Subcutaneous abdominal adipose tissue (tissue), 5 donors: Measurements from ENCODE around the gene TELO2.
"Not testable (repeated sequence)": the region's sequence is repeated elsewhere in the genome, so short reads cannot be mapped to it uniquely, and the experiment has no call there.

Experiments used
- H3K27ac ChIP-seq: one replicate; pipeline ENCODE4 v1.7.0; 2013; ENCODE audit warnings: low read depth, mild to moderate bottlenecking, inconsistent platforms, low read length, moderate library complexity
- H3K27me3 ChIP-seq, 5 donors: one replicate each; pipeline ENCODE4 v1.7.0; 2013; ENCODE audit warnings: low read length in 5 of 5, inconsistent platforms in 1 of 5; ENCODE audit not compliant: control insufficient read depth in 5 of 5, insufficient read depth in 4 of 5
- H3K36me3 ChIP-seq, 5 donors: one replicate each; pipeline ENCODE4 v1.7.0; 2013; ENCODE audit warnings: low read length in 5 of 5; ENCODE audit not compliant: control insufficient read depth in 5 of 5, insufficient read depth in 5 of 5
- H3K4me1 ChIP-seq, 5 donors: one replicate each; pipeline ENCODE4 v1.7.0; 2013; ENCODE audit warnings: low read length in 5 of 5, mild to moderate bottlenecking in 3 of 5, moderate library complexity in 1 of 5; ENCODE audit not compliant: control insufficient read depth in 5 of 5, insufficient read depth in 5 of 5
- H3K4me3 ChIP-seq, 5 donors: one replicate each; pipeline ENCODE4 v1.7.0; 2013; ENCODE audit warnings: low read length in 5 of 5, low read depth in 1 of 5
- H3K9ac ChIP-seq, 5 donors: one replicate each; pipeline ENCODE4 v1.7.0; 2013; ENCODE audit warnings: low read length in 5 of 5, mild to moderate bottlenecking in 4 of 5, moderate library complexity in 3 of 5
- H3K9me3 ChIP-seq, 5 donors: one replicate each; pipeline ENCODE4 v1.7.0; 2013; ENCODE audit warnings: low read length in 5 of 5; ENCODE audit not compliant: control insufficient read depth in 5 of 5
- donor health status: healthy.
- donor health status: healthy.
- donor health status: healthy.
- donor health status: healthy.
- donor health status: healthy.

Gene TELO2

GRCh38 chr16:1474796-1475551 lies 18.2 kb upstream of the TELO2 start, which contains the start of gene CLCN7:
Gene CLCN7 (minus strand): TSS chr16:1475028. CDS start chr16:1474974, 54 bp downstream.
- no peaks in the 10 kb centered on the region for H3K36me3 ChIP-seq

GRCh38 chr16:1475552-1476114 lies 17.5 kb upstream of the TELO2 start:
- peak overlapping the region; percentile 82 for H3K27ac ChIP-seq
- H3K4me3 ChIP-seq, result peak overlapping the region; percentile 72 to 85 (median 74)
- H3K4me1 ChIP-seq, result peaks cover 7 to 44% (median 30%) of the 10 kb centered on the region in 5 donors
- H3K27me3 ChIP-seq, result no peaks in the 10 kb centered on the region
- H3K9me3 ChIP-seq, result no peaks in the 10 kb centered on the region
- H3K9ac ChIP-seq, result peak overlapping the region; percentile 56 to 97 (median 96)
- no peaks in the 10 kb centered on the region for H3K36me3 ChIP-seq

More at GRCh38 chr16:1474796-1475551, 18.2 kb upstream of the TELO2 start, which contains the start of gene CLCN7:
- peak within 1 kb of the TSS; percentile 82 for H3K27ac ChIP-seq
- peak within 1 kb of the TSS; percentile 72 to 85 (median 74) for H3K4me3 ChIP-seq
- H3K27me3 ChIP-seq, result no peaks in the 10 kb centered on the region
- peak within 1 kb of the TSS; percentile 71 to 97 (median 96) for H3K9ac ChIP-seq
- peaks cover 7 to 51% (median 36%) of the 10 kb centered on the region in 5 donors for H3K4me1 ChIP-seq
- H3K9me3 ChIP-seq, result no peaks in the 10 kb centered on the region

GRCh38 chr16:1477033-1477432 lies 16.1 kb upstream of the TELO2 start:
- Histone ChIP-seq H3K27ac (no peak overlapping the region), H3K9ac (no peak overlapping the region), H3K36me3 (no peaks in the 10 kb centered on the region), H3K4me1 (peaks cover 4 to 30% (median 24%) of the 10 kb centered on the region in 5 donors), H3K4me3 (no peak overlapping the region), H3K9me3 (peaks cover 0 to 2% (median 0%) of the 10 kb centered on the region in 5 donors), H3K27me3 (no peaks in the 10 kb centered on the region)

GRCh38 chr16:1478937-1479336 lies 14.2 kb upstream of the TELO2 start:
- not testable (repeated sequence) for H3K36me3 ChIP-seq, H3K27me3 ChIP-seq, H3K4me3 ChIP-seq, H3K27ac ChIP-seq, H3K9ac ChIP-seq, H3K9me3 ChIP-seq
- peaks cover 4 to 16% (median 15%) of the 10 kb centered on the region in 5 donors for H3K4me1 ChIP-seq

GRCh38 chr16:1481906-1482835 lies 11.0 kb upstream of the TELO2 start:
- Histone ChIP-seq H3K9ac (no peak overlapping the region), H3K27ac (no peak overlapping the region), H3K36me3 (no peaks in the 10 kb centered on the region), H3K27me3 (peaks cover 0 to 4% (median 0%) of the 10 kb centered on the region in 5 donors), H3K4me1 (no peaks in the 10 kb centered on the region), H3K9me3 (peaks cover 0 to 2% (median 0%) of the 10 kb centered on the region in 5 donors), H3K4me3 (no peak overlapping the region)

- peaks cover 0 to 2% (median 0%) of the 10 kb centered on the region in 5 donors for H3K9me3 ChIP-seq
- no peak overlapping the region for H3K27ac ChIP-seq
- no peaks in the 10 kb centered on the region for H3K4me1 ChIP-seq
- H3K4me3 ChIP-seq, result no peak overlapping the region
- no peak overlapping the region for H3K9ac ChIP-seq
- H3K36me3 ChIP-seq, result no peaks in the 10 kb centered on the region
- peaks cover 0 to 8% (median 0%) of the 10 kb centered on the region in 5 donors for H3K27me3 ChIP-seq
Observed at GRCh38 chr16:1485847-1486496, 7.2 kb upstream of the TELO2 start.

GRCh38 chr16:1486551-1487390 lies 6.4 kb upstream of the TELO2 start:
- Histone ChIP-seq H3K4me1 (no peaks in the 10 kb centered on the region), H3K9ac (no peak overlapping the region), H3K27ac (no peak overlapping the region), H3K36me3 (no peaks in the 10 kb centered on the region), H3K27me3 (peaks cover 0 to 8% (median 0%) of the 10 kb centered on the region in 5 donors), H3K4me3 (no peak overlapping the region), H3K9me3 (no peaks in the 10 kb centered on the region)

GRCh38 chr16:1487395-1488053 lies 5.6 kb upstream of the TELO2 start:
- no peaks in the 10 kb centered on the region for H3K36me3 ChIP-seq
- peaks cover 0 to 8% (median 0%) of the 10 kb centered on the region in 5 donors for H3K27me3 ChIP-seq
- no peak overlapping the region for H3K27ac ChIP-seq
- H3K4me3 ChIP-seq, result no peak overlapping the region
- H3K9ac ChIP-seq, result no peak overlapping the region
- peaks cover 0 to 3% (median 3%) of the 10 kb centered on the region in 5 donors for H3K4me1 ChIP-seq
- H3K9me3 ChIP-seq, result no peaks in the 10 kb centered on the region
